GM21381 (cell line): ENCODE measurements around the gene FBXO40.

Experiments used
- ATAC-seq: cut with Tn5 transposase; IDR thresholded peaks from one replicate; pipeline ENCODE4 v1.9.1; 2021; ENCODE audit warnings: mild to moderate bottlenecking, moderate library complexity; ENCODE audit not compliant: unreplicated experiment

FBXO40 gene

DNA sequence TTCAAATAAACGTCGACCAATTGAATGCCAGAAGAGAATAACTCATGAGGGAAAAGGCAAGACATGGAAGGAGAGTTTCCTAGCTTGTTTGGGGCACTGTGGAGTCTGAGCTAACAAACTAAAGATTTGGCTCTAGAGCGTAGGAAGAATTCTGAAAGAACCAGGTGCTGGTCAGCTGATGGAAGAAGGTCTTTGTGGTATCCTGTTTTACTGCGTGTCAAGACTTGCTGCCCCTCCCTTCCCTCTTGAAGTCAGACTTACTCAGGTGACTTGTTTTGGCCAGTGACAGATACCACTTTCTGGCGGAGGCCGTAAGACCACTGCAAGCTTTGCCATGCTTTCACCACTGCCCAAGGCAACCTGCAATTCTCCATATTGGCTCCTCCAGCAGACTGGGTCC lies 68.2 kb downstream of the FBXO40 start:
- no peak for ATAC-seq

DNA sequence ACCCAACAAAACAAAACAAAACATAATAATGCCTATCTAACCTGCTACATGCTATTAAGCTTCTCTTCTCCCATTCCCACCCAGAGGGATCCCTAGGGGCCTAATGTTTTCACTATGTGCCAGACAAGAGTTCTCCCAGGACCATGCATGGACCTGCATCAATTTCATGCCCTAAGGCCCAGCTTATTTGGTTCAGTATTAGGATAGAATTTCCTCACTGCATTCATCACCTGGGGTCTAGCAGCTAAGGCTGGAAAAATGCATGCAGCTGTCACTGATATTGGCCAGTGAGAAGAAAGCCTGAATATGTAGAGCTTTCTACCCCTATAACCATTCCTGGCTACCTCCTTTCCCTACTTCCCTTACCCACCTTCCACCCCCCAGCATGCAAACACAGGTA lies 69.6 kb downstream of the FBXO40 start:
- no peak for ATAC-seq

DNA sequence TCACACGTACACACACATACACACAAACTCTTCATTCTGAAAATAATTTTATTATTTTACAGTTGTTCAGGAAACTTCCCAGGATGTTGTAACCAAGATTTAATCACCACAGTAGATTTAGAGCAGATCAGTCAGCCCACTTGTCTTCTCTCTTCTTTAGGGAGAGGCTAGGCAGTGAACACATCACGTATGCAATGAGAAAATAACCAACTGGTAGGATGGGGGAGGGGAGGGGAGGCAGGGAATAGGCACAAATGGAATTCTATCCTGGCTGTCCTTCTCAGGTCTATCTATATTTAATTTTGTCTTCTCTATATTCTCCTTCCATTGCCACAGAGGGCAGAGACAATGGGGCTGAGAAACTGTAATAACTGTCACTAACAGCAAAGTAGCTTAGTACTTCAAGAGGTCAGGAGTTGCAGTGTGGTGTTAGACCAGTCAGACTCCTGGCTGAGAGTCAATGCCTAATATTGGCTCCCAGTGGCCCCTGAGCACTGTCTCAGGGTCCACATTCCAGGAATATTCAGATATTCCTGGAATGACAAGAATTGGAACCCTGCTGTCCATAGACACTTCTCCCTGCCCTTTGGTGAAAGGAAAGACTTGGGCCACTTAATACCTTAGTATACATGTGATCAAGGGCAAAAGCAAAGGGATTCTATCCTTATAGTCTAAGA lies 70.1 kb downstream of the FBXO40 start:
- ATAC-seq: no peak

DNA sequence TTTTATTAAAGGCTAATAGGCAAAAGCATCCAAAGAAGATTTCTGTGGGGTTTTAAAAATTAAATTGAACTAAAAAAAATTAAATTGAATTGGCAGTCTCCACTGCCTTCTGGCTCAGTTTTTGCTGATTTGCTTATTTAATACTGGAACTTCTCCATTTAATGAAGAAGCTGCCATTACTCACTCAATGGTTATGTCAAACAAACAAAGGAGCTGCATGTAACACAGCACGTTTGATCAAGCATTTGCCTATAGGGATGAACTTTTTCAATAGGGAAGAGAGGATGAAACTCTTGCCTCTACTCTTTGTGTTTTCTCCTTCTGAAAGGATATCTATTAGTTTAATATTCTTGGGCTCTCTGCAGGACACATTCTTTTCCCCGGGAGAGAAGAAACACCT lies 72.3 kb downstream of the FBXO40 start:
- ATAC-seq: no peak

DNA sequence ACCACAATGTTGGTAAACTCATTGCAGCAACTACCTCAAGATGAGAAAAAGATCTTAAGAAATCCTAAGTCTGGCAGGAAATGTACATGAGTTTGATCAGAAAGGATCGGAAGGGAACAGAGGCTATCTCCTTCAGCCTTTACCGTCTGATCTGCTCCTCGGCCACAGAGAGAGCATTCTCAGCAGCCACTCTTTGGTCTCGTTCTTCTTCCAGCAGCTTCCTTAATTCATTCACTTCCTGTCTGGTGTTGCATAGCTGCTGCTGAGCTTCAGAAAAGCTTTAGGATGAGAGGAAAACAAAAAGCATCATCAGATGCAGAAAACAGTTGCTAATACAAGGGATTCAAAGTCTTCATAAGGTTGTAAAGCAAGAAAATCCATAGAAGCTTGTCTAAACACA lies 74.2 kb downstream of the FBXO40 start:
- no peak for ATAC-seq

DNA sequence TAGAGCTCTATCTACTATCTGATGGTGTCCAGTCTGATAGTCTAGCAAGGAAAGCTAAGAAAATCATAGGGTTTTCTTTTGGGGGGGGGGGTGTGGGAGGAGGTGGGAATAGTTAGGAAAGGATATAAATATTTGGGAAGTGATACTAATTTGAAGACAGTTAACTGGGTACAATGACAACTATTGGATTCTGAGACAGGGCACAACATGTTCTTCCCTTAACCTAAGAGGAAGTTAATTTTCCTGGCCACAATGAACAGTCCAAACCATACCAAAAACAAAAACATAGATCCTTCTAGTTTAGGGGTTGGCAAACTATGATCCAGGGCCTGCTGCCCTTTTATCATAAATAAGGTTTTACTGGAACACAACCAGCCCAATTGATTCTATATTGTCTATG lies 77.5 kb downstream of the FBXO40 start:
- no peak for ATAC-seq

DNA sequence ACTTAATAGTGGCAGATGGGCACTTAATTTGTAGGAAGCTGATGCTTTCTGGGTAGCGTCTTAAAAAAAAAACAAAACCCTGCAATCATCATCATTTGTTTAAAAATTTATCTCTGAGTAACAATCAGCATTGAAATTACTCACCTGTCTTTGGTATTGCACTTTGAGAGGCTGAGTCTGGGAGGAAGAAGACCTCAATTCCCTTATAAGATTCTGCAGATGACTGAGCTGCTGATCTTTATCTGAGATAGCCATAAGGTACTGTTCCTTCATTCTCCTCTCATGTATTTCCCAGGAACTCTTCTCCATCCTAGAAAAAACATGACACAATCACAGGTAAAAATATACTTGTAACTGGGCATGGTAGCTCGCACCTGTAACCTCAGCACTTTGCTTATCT lies 84.0 kb downstream of the FBXO40 start:
- no peak for ATAC-seq
